OCI-LY3 (cell line): ENCODE results near the gene TMEM163.
"Not testable (repeated sequence)": the region's sequence is repeated elsewhere in the genome, so short reads cannot be mapped to it uniquely, and the experiment has no call there.

ENCODE experiments used
- H2AFZ ChIP-seq: fragments of 200-600, 300-600 bp; shearing (Covaris generic); 2 replicates; pipeline ENCODE4 v1.6.0; 2014; ENCODE audit warnings: antibody characterized with exemption, low read depth, low read length
- H3K27ac ChIP-seq: fragments of 200-600, 300-600 bp; sonication (generic); 2 replicates; pipeline ENCODE4 v1.5.1; 2014; ENCODE audit warnings: mild to moderate bottlenecking, low read length, moderate library complexity, mixed read lengths
- H3K27me3 ChIP-seq: fragments of 200-600, 300-600 bp; sonication (generic); 2 replicates; pipeline ENCODE4 v1.6.1; 2014; ENCODE audit warnings: low read depth, low read length, mixed read lengths
- H3K36me3 ChIP-seq: fragments of 200-600, 300-600 bp; sonication (generic); replicated peaks from 2 replicates; pipeline ENCODE3; 2014; ENCODE audit warnings: low read depth, low read length, mixed read lengths
- H3K4me1 ChIP-seq: fragments of 300-600, 200-600 bp; sonication (generic); 2 replicates; pipeline ENCODE4 v1.6.1; 2014; ENCODE audit warnings: low read length, mixed read lengths
- H3K4me2 ChIP-seq: fragments of 200-600, 300-600 bp; sonication (generic); 2 replicates; pipeline ENCODE4 v1.6.1; 2014; ENCODE audit warnings: low read length, mixed read lengths
- H3K4me3 ChIP-seq: fragments of 300-600, 200-600 bp; sonication (generic); 2 replicates; pipeline ENCODE4 v1.5.1; 2014; ENCODE audit warnings: antibody characterized with exemption, mild to moderate bottlenecking, low read length, moderate library complexity
- H3K79me2 ChIP-seq: fragments of 300-600, 200-600 bp; shearing (Covaris generic); 2 replicates; pipeline ENCODE4 v1.6.1; 2014; ENCODE audit warnings: mild to moderate bottlenecking, low read length, mixed read lengths
- H3K9ac ChIP-seq: fragments of 300-600, 200-600 bp; shearing (Covaris generic); 2 replicates; pipeline ENCODE4 v1.6.0; 2014; ENCODE audit warnings: mild to moderate bottlenecking, low read length, moderate library complexity
- H3K9me3 ChIP-seq: fragments of 200-600, 300-600 bp; shearing (Covaris generic); 2 replicates; pipeline ENCODE4 v1.6.1; 2014; ENCODE audit warnings: low read length, mixed read lengths; ENCODE audit not compliant: insufficient read depth
- H4K20me1 ChIP-seq: fragments of 200-600, 300-600 bp; sonication (generic); 2 replicates; pipeline ENCODE4 v1.6.1; 2016; ENCODE audit warnings: low read length, mixed read lengths; ENCODE audit not compliant: insufficient read depth
- CTCF ChIP-seq: fragments of 200-600, 300-600 bp; sonication (generic); IDR thresholded peaks from 2 replicates; pipeline ENCODE4 v1.5.1; 2014; ENCODE audit warnings: antibody characterized with exemption, low read length, low read depth
- EZH2phosphoT487 ChIP-seq: fragments of 200-600 bp; shearing (Covaris generic); IDR thresholded peaks from 2 replicates; pipeline ENCODE4 v1.6.1; 2018; ENCODE audit warnings: antibody characterized with exemption, mixed run types, low read depth

The TMEM163 gene

GRCh38 chr2:134570676-134571075, 148.1 kb downstream of the TMEM163 start:
- TF ChIP-seq CTCF: no peak
- Histone ChIP-seq H3K36me3 (no peaks in the 10 kb centered on the region), H3K79me2 (peaks cover 84% of the 10 kb centered on the region), H3K27ac (peak overlapping the region; percentile 81), H3K9me3 (no peaks in the 10 kb centered on the region), H2AFZ (no peak overlapping the region), H3K4me1 (peaks cover 62% of the 10 kb centered on the region), H3K9ac (peak overlapping the region; percentile 48), H4K20me1 (peaks cover 2% of the 10 kb centered on the region; the same call in 1 of the 2 replicates), H3K4me3 (peak overlapping the region; percentile 56), H3K27me3 (no peaks in the 10 kb centered on the region), H3K4me2 (peak overlapping the region; percentile 74)

- Histone ChIP-seq H3K27me3 (no peaks in the 10 kb centered on the region), H3K36me3 (no peaks in the 10 kb centered on the region), H4K20me1 (peaks cover 3% of the 10 kb centered on the region; the same call in 1 of the 2 replicates), H3K4me1 (peaks cover 60% of the 10 kb centered on the region), H3K9ac (no peak overlapping the region), H3K4me2 (no peak overlapping the region), H3K79me2 (peaks cover 85% of the 10 kb centered on the region), H3K4me3 (no peak overlapping the region), H2AFZ (no peak overlapping the region), H3K27ac (no peak overlapping the region), H3K9me3 (no peaks in the 10 kb centered on the region)
- TF ChIP-seq CTCF (no peak), EZH2phosphoT487 (no peak)
These were observed 150.4 kb downstream of the TMEM163 start for GRCh38 chr2:134568413-134568812.

GRCh38 chr2:134567666-134568065, 151.1 kb downstream of the TMEM163 start:
- Histone ChIP-seq H3K27ac (no peak overlapping the region), H4K20me1 (peaks cover 8% of the 10 kb centered on the region; the same call in 1 of the 2 replicates)
- TF ChIP-seq CTCF: no peak
- no peak for TF ChIP-seq EZH2phosphoT487

GRCh38 chr2:134564955-134565354, 153.8 kb downstream of the TMEM163 start:
- H3K36me3 ChIP-seq, H3K9me3 ChIP-seq, H3K27me3 ChIP-seq, H2AFZ ChIP-seq: not testable (repeated sequence)
- Histone ChIP-seq H3K27ac (peak overlapping the region; percentile 12; the same call in 1 of the 2 replicates), H3K79me2 (peaks cover 83% of the 10 kb centered on the region), H3K4me1 (peaks cover 28% of the 10 kb centered on the region), H3K4me2 (peak overlapping the region; percentile 53), H4K20me1 (peaks cover 17% of the 10 kb centered on the region; the same call in 1 of the 2 replicates), H3K4me3 (peak overlapping the region; percentile 46), H3K9ac (peak overlapping the region; percentile 15)

More at GRCh38 chr2:134567666-134568065, 151.1 kb downstream of the TMEM163 start:
- Histone ChIP-seq H3K36me3 (no peaks in the 10 kb centered on the region), H3K4me1 (peaks cover 55% of the 10 kb centered on the region), H3K9ac (no peak overlapping the region), H3K79me2 (peaks cover 85% of the 10 kb centered on the region), H3K9me3 (no peaks in the 10 kb centered on the region), H3K4me3 (no peak overlapping the region), H3K27me3 (no peaks in the 10 kb centered on the region), H3K4me2 (no peak overlapping the region), H2AFZ (no peak overlapping the region)

GRCh38 chr2:134564549-134564948, 154.3 kb downstream of the TMEM163 start:
- Histone ChIP-seq H3K27ac (peak overlapping the region; percentile 12; the same call in 1 of the 2 replicates), H3K27me3 (no peaks in the 10 kb centered on the region), H2AFZ (no peak overlapping the region), H3K9ac (peak overlapping the region; percentile 15), H3K4me3 (peak overlapping the region; percentile 46), H3K79me2 (peaks cover 83% of the 10 kb centered on the region), H4K20me1 (peaks cover 20% of the 10 kb centered on the region; the same call in 1 of the 2 replicates), H3K36me3 (no peaks in the 10 kb centered on the region), H3K4me1 (peaks cover 23% of the 10 kb centered on the region), H3K9me3 (no peaks in the 10 kb centered on the region), H3K4me2 (peak overlapping the region; percentile 53)
- TF ChIP-seq CTCF (no peak), EZH2phosphoT487 (no peak)
